B cell (primary cell): ENCODE measurements around the gene RRP1. TPM values are rescaled to one million over a fixed set of nuclear protein-coding genes. Genes with fewer than 3 reads are reported as not detected.

Source experiments
- ATAC-seq: fragments of 200-7000 bp; cut with Tn5 transposase; one replicate; pipeline ENCODE4 v1.10.0; 2021; ENCODE audit warnings: low read depth, mild to moderate bottlenecking, moderate number of reproducible peaks, moderate library complexity
- CTCF ChIA-PET: fragments of 350-600 bp; sonication (Branson Sonifier 250); formaldehyde crosslinking; loops from one replicate; lab custom pipeline; 2021; ENCODE audit warnings: antibody characterized with exemption, inconsistent platforms; lab: Charles Lee
- POLR2A ChIA-PET: fragments of 350-600 bp; sonication (Branson Sonifier 250); formaldehyde crosslinking; loops from one replicate; lab custom pipeline; 2021; ENCODE audit warnings: antibody characterized with exemption; lab: Charles Lee
- DNase-seq: peaks from one replicate; pipeline ENCODE4 v3.0.0; 2013
- H2AFZ ChIP-seq: 2 replicates; pipeline ENCODE4 v1.6.1; 2012; ENCODE audit warnings: mild to moderate bottlenecking, low read depth, low read length; ENCODE audit not compliant: insufficient read depth, poor library complexity, severe bottlenecking
- H3K27ac ChIP-seq, 2 donors: 1 replicate in 1 of 2; 2 replicates in 1 of 2; pipeline ENCODE4 v1.5.1; 2012 to 2013; ENCODE audit warnings: low read length in 2 of 2, mild to moderate bottlenecking in 2 of 2, moderate library complexity in 1 of 2
- H3K27me3 ChIP-seq, 4 experiments: fragments of 200-600 bp in 1 of 4; sonication (generic) in 1 of 4; replicated peaks in 1 of 4; 1 replicate in 2 of 4; 2 replicates in 2 of 4; pipeline versions ENCODE4 v1.6.1 to v1.7.0; 2013 to 2016; ENCODE audit warnings: low read length in 3 of 4, mild to moderate bottlenecking in 2 of 4, mixed read lengths in 1 of 4, moderate library complexity in 1 of 4; ENCODE audit not compliant: insufficient read depth in 4 of 4, control insufficient read depth in 3 of 4; ENCODE audit errors: control extremely low read depth in 1 of 4
- H3K36me3 ChIP-seq, 2 experiments: replicated peaks in 1 of 2; 1 replicate in 1 of 2; 2 replicates in 1 of 2; pipeline versions ENCODE4 v1.6.1 to v1.7.1; 2013; ENCODE audit warnings: low read length in 1 of 2; ENCODE audit not compliant: insufficient read depth in 2 of 2, control insufficient read depth in 1 of 2; ENCODE audit errors: control extremely low read depth in 1 of 2, extremely low read depth in 1 of 2
- H3K4me1 ChIP-seq, 2 donors: fragments of 200-600 bp in 1 of 2; sonication (generic) in 1 of 2; 1 replicate in 1 of 2; 2 replicates in 1 of 2; pipeline versions ENCODE4 v1.5.1 to v1.6.1; 2013 to 2017; ENCODE audit warnings: low read length in 2 of 2; ENCODE audit not compliant: control insufficient read depth in 2 of 2, insufficient read depth in 2 of 2
- H3K4me2 ChIP-seq: replicated peaks from 2 replicates; pipeline ENCODE3; 2012; ENCODE audit warnings: mild to moderate bottlenecking, low read depth, low read length; ENCODE audit not compliant: poor library complexity, severe bottlenecking
- H3K4me3 ChIP-seq, 5 experiments: fragments of 200-600 bp in 1 of 5; sonication (generic) in 1 of 5; 1 replicate in 3 of 5; 2 replicates in 2 of 5; pipeline versions ENCODE4 v1.5.1 to v1.7.0; 2011 to 2016; ENCODE audit warnings: low read length in 4 of 5, mild to moderate bottlenecking in 4 of 5, low read depth in 2 of 5, control low read depth in 1 of 5, moderate library complexity in 1 of 5; ENCODE audit not compliant: insufficient read depth in 1 of 5; ENCODE audit errors: control extremely low read depth in 1 of 5, extremely low read depth in 1 of 5
- H3K79me2 ChIP-seq: fragments of 200-600 bp; sonication (generic); one replicate; pipeline ENCODE4 v1.6.0; 2016; ENCODE audit warnings: low read length; ENCODE audit not compliant: control insufficient read depth, insufficient read depth
- H3K9ac ChIP-seq: fragments of 200-600 bp; sonication (generic); 2 replicates; pipeline ENCODE4 v1.6.1; 2017; ENCODE audit warnings: mild to moderate bottlenecking, low read length, moderate library complexity
- H3K9me3 ChIP-seq, 3 donors: one replicate each; pipeline versions ENCODE4 v1.6.1 to v1.7.1; 2013; ENCODE audit warnings: low read length in 2 of 3; ENCODE audit not compliant: control insufficient read depth in 2 of 3, insufficient read depth in 1 of 3; ENCODE audit errors: control extremely low read depth in 1 of 3
- H4K20me1 ChIP-seq: 2 replicates; pipeline ENCODE4 v1.6.0; 2012; ENCODE audit warnings: mild to moderate bottlenecking, low read length; ENCODE audit not compliant: insufficient read depth, control insufficient read depth, poor library complexity, severe bottlenecking
- H3K27ac Mint-ChIP-seq: one replicate; pipeline ENCODE4 v1.8.0; 2021; ENCODE audit warnings: mixed read lengths
- H3K27me3 Mint-ChIP-seq: one replicate; pipeline ENCODE4 v1.8.0; 2021; ENCODE audit warnings: mixed read lengths
- H3K4me1 Mint-ChIP-seq: one replicate; pipeline ENCODE4 v1.8.0; 2021; ENCODE audit warnings: mixed read lengths
- H3K4me3 Mint-ChIP-seq: one replicate; pipeline ENCODE4 v1.8.0; 2021; ENCODE audit warnings: mixed read lengths
- H3K9me3 Mint-ChIP-seq: one replicate; pipeline ENCODE4 v1.8.0; 2022; ENCODE audit warnings: mixed read lengths; ENCODE audit not compliant: insufficient read depth
- EZH2 ChIP-seq: IDR thresholded peaks from 2 replicates; pipeline ENCODE4 v1.6.1; 2012; ENCODE audit warnings: borderline replicate concordance, low read depth, mild to moderate bottlenecking, moderate library complexity, low read length; ENCODE audit not compliant: insufficient read depth, poor library complexity, severe bottlenecking
- WGBS: methylation state at CpG from one replicate; pipeline ENCODE4 v1.1.5; 2013; ENCODE audit warnings: missing lambda C conversion rate; ENCODE audit not compliant: insufficient coverage; 5-methylcytosine and 5-hydroxymethylcytosine counted together
- intact Hi-C: fragments of 100-400 bp; cut with micrococcal nuclease; formaldehyde crosslinking; loops from one replicate; pipeline ENCODE4 v1.10.0; 2022
- polyA plus RNA-seq: library from polyadenylated mRNA; depleted of rRNA; stranded (reverse); fragments of >200 nt; gene quantifications from 2 replicates; pipeline ENCODE4 v1.2.3, GENCODE V29; 2012
- total RNA-seq, 2 donors: library from RNA; stranded (reverse); fragments of 120-200 nt in 1 of 2; gene quantifications; 1 replicate in 1 of 2; 2 replicates in 1 of 2; pipeline versions ENCODE4 v1.2.3 to v1.2.4, GENCODE V29; 2013 to 2022
- TF ChIP-seq, protein P1 (sequence below): fragments of 200-600 bp; IDR thresholded peaks from one replicate; pipeline ENCODE4 v1.8.0; 2022; ENCODE audit warnings: antibody characterized with exemption, mild to moderate bottlenecking

The RRP1 gene
- total and polyA plus RNA-seq, 2 donors (not counting 1 experiment from before 2014, with no cell fraction given), result 9.6 to 27.8 TPM

DNA sequence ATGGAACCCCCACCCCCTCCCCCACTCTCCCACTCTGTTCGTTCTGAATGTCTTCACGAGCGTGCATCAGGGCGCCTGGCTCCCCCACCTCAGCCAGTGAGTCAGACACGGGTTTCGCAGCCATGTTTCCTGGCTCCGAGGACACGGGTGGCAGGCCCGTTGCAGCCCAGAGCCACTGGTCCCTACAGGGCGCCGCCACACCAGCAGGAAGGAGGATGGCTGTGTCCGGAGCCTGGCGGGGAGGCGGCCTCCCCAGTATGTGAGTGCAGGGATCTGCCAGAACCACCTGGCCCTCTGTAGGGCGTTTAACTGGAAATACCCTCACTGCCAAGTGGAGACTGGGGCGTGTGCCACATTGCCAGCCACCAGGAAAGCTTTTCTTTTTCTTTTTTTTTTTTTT is 31.8 kb upstream of the RRP1 start:
- Histone ChIP-seq H3K36me3 (peaks cover 0 to 37% of the 10 kb centered on the region in 2 experiments), H2AFZ (no peak overlapping the region), H4K20me1 (no peaks in the 10 kb centered on the region), H3K27me3 (no peaks in the 10 kb centered on the region), H3K4me3 (no peak overlapping the region), H3K4me1 (no peaks in the 10 kb centered on the region), H3K27ac (no peak overlapping the region), H3K4me2 (no peak overlapping the region), H3K79me2 (no peaks in the 10 kb centered on the region), H3K9ac (no peak overlapping the region), H3K9me3 (peaks cover 0 to 8% (median 0%) of the 10 kb centered on the region in 3 donors)
- TF ChIP-seq, protein P1, sequence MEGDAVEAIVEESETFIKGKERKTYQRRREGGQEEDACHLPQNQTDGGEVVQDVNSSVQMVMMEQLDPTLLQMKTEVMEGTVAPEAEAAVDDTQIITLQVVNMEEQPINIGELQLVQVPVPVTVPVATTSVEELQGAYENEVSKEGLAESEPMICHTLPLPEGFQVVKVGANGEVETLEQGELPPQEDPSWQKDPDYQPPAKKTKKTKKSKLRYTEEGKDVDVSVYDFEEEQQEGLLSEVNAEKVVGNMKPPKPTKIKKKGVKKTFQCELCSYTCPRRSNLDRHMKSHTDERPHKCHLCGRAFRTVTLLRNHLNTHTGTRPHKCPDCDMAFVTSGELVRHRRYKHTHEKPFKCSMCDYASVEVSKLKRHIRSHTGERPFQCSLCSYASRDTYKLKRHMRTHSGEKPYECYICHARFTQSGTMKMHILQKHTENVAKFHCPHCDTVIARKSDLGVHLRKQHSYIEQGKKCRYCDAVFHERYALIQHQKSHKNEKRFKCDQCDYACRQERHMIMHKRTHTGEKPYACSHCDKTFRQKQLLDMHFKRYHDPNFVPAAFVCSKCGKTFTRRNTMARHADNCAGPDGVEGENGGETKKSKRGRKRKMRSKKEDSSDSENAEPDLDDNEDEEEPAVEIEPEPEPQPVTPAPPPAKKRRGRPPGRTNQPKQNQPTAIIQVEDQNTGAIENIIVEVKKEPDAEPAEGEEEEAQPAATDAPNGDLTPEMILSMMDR, result no peak
- no peak for TF ChIP-seq EZH2
- CTCF ChIA-PET, result no interaction called here
- intact Hi-C loops, result no loop called here
- Mint-ChIP-seq H3K4me1 (no peaks in the 10 kb centered on the region), H3K27me3 (no peaks in the 10 kb centered on the region), H3K9me3 (no peaks in the 10 kb centered on the region), H3K27ac (no peak overlapping the region), H3K4me3 (no peak overlapping the region)
- no peak for ATAC-seq
- WGBS, result 97% methylated on average over 16 of the region's 16 CpGs
- no peak for DNase-seq
- POLR2A ChIA-PET, result no interaction called here

DNA sequence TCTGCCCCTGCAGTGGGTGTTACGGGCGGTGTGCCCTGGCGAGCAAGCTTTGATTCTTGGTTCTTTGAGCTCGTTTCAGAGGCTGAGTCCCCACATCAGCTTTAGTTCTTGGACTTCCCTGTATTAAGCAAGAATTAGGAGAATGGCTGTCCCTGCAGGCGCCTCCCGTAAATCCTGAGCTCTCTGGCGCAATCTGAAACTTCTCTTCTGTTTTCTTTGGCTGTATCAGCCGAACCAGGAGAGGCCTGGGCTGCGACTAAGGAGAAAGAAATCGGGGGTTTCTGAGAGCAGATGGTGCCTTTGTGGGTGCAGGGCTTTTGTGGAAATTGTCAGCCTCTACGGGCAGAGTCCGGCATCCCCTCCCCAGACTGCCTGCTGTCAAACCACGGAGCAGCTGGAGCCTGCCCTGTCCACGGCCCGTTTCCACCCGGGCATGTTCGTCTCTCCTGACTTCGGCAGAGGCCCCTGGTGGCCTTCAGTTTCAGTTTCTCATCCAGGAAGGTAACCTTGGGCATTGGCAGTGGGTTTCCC is 31.2 kb upstream of the RRP1 start:
- no peak overlapping the region for H2AFZ ChIP-seq
- no peaks in the 10 kb centered on the region for H4K20me1 ChIP-seq
- intact Hi-C loops, result no loop called here
- no peaks in the 10 kb centered on the region for H3K27me3 ChIP-seq
- H3K36me3 ChIP-seq, result peaks cover 0 to 35% of the 10 kb centered on the region in 2 experiments
- no peak overlapping the region for H3K4me3 Mint-ChIP-seq
- H3K4me1 Mint-ChIP-seq, result no peaks in the 10 kb centered on the region
- H3K27ac Mint-ChIP-seq, result no peak overlapping the region
- TF ChIP-seq, protein P1, result no peak
- no peak for TF ChIP-seq EZH2
- 96% methylated on average over 18 of the region's 18 CpGs for WGBS
- POLR2A ChIA-PET, result interaction anchor here (0.7 kb wide), 1 partner anchor 14 kb away, joined by 3 read pairs; no protein-coding TSS in a partner anchor
- H3K4me2 ChIP-seq, result no peak overlapping the region
- H3K79me2 ChIP-seq, result no peaks in the 10 kb centered on the region
- H3K9me3 Mint-ChIP-seq, result no peaks in the 10 kb centered on the region
- H3K27ac ChIP-seq, result no peak overlapping the region
- DNase-seq (no peak), ATAC-seq (no peak)
- H3K9me3 ChIP-seq, result peaks cover 0 to 8% (median 0%) of the 10 kb centered on the region in 3 donors
- no peak overlapping the region for H3K4me3 ChIP-seq
- CTCF ChIA-PET, result no interaction called here
- no peaks in the 10 kb centered on the region for H3K4me1 ChIP-seq
- H3K9ac ChIP-seq, result no peak overlapping the region
- no peaks in the 10 kb centered on the region for H3K27me3 Mint-ChIP-seq
